Activated CD4-positive, alpha-beta T cell treated with anti-CD3 and anti-CD28 coated beads for 4 hours (primary cell): ENCODE data around the gene USP11.
"Not testable (repeated sequence)": the region's sequence is repeated elsewhere in the genome, so short reads cannot be mapped to it uniquely, and the experiment has no call there.

ENCODE experiments used
- DNase-seq, 2 donors: peaks; one replicate each; pipeline ENCODE4 v3.0.0-alpha.2; 2020

USP11 gene

GRCh38 chrX:47248576-47248975 is 15.8 kb downstream of the USP11 start:
- DNase-seq: no peak

- no peak for DNase-seq
Observed at GRCh38 chrX:47250017-47250347, 17.2 kb downstream of the USP11 start.

GRCh38 chrX:47257620-47258019 is 24.8 kb downstream of the USP11 start:
- not testable (repeated sequence) for DNase-seq

GRCh38 chrX:47264483-47265173 is 31.8 kb downstream of the USP11 start:
- no peak for DNase-seq

GRCh38 chrX:47266643-47267042 is 33.8 kb downstream of the USP11 start:
- no peak for DNase-seq

- DNase-seq: no peak
Observed at GRCh38 chrX:47272013-47272408, 39.2 kb downstream of the USP11 start.

GRCh38 chrX:47273011-47273730 is 40.4 kb downstream of the USP11 start:
- DNase-seq: no peak

GRCh38 chrX:47278691-47279090 is 45.9 kb downstream of the USP11 start:
- no peak for DNase-seq

GRCh38 chrX:47283015-47283771 is 50.4 kb downstream of the USP11 start:
- no peak for DNase-seq

- not testable (repeated sequence) for DNase-seq
Observed at GRCh38 chrX:47284616-47285015, 51.8 kb downstream of the USP11 start.

- no peak for DNase-seq
Observed at GRCh38 chrX:47285836-47286320, 53.1 kb downstream of the USP11 start.

GRCh38 chrX:47293106-47293505 is 60.3 kb downstream of the USP11 start:
- DNase-seq: no peak

GRCh38 chrX:47296766-47297365 is 64.1 kb downstream of the USP11 start:
- no peak for DNase-seq

GRCh38 chrX:47297874-47298273 is 65.1 kb downstream of the USP11 start:
- DNase-seq: no peak
